ENCODE measurements around the gene ORAI1.
"Not testable (repeated sequence)": the region's sequence is repeated elsewhere in the genome, so short reads cannot be mapped to it uniquely, and the experiment has no call there.

Gene ORAI1

GRCh38 chr12:121608301-121608700 is 18.0 kb upstream of the ORAI1 start:
- no peak for DNase-seq

- DNase-seq = peak; percentile 9
Observed at GRCh38 chr12:121610239-121611149, 15.8 kb upstream of the ORAI1 start.

- DNase-seq = no peak
Observed at GRCh38 chr12:121611306-121611705, 15.0 kb upstream of the ORAI1 start.

- DNase-seq = no peak
Observed at GRCh38 chr12:121613462-121613861, 12.9 kb upstream of the ORAI1 start.

- DNase-seq = no peak
Observed at GRCh38 chr12:121614872-121615467, 11.4 kb upstream of the ORAI1 start.

GRCh38 chr12:121618659-121619233 is 7.6 kb upstream of the ORAI1 start:
- no peak for DNase-seq

- peak; percentile 21 for DNase-seq
Observed at GRCh38 chr12:121620333-121620891, 5.9 kb upstream of the ORAI1 start.

- DNase-seq = peak; percentile 85
Observed at GRCh38 chr12:121626853-121627640, 717 bp downstream of the ORAI1 start.

GRCh38 chr12:121628037-121628436 is 1.7 kb downstream of the ORAI1 start:
- peak; percentile 8 for DNase-seq

GRCh38 chr12:121628536-121628935 is 2.2 kb downstream of the ORAI1 start:
- DNase-seq = no peak

GRCh38 chr12:121630791-121631355 is 4.5 kb downstream of the ORAI1 start:
- peak; percentile 9 for DNase-seq

- no peak for DNase-seq
Observed at GRCh38 chr12:121632069-121632970, 6.0 kb downstream of the ORAI1 start.

GRCh38 chr12:121633833-121634196 is 7.5 kb downstream of the ORAI1 start:
- not testable (repeated sequence) for DNase-seq

- no peak for DNase-seq
Observed at GRCh38 chr12:121634836-121635235, 8.5 kb downstream of the ORAI1 start.

- no peak for DNase-seq
Observed at GRCh38 chr12:121637231-121637914, 11.0 kb downstream of the ORAI1 start.

GRCh38 chr12:121638298-121639202 is 12.2 kb downstream of the ORAI1 start:
- DNase-seq = no peak

- no peak for DNase-seq
Observed at GRCh38 chr12:121641343-121641630, 15.0 kb downstream of the ORAI1 start.

- no peak for DNase-seq
Observed at GRCh38 chr12:121648458-121649028, 22.2 kb downstream of the ORAI1 start.

GRCh38 chr12:121649322-121649721 is 23.0 kb downstream of the ORAI1 start:
- DNase-seq = no peak
